ENCODE results near the gene NUDT16.

Gene NUDT16

GRCh38 chr3:131417751-131418150, 36.2 kb downstream of the NUDT16 start:
- TF ChIP-seq CTCF (conservative IDR thresholded peaks at IDR 0.05; ENCODE audit: low read depth, low read length): no peak
- no peak for DNase-seq (ENCODE audit: low read depth)
- no peak overlapping the region for H3K4me3 ChIP-seq (ENCODE audit: low read depth, low read length)

GRCh38 chr3:131421301-131421700, 39.7 kb downstream of the NUDT16 start:
- DNase-seq (ENCODE audit: low read depth): no peak
- no peak overlapping the region for H3K4me3 ChIP-seq (ENCODE audit: low read depth, low read length)
- TF ChIP-seq CTCF (conservative IDR thresholded peaks at IDR 0.05; ENCODE audit: low read depth, low read length): no peak

- DNase-seq (ENCODE audit: low read depth): peak; percentile 33
- H3K4me3 ChIP-seq (ENCODE audit: low read depth, low read length): no peak overlapping the region
- no peak for TF ChIP-seq CTCF (conservative IDR thresholded peaks at IDR 0.05; ENCODE audit: low read depth, low read length)
Measured at GRCh38 chr3:131421957-131422498, 40.5 kb downstream of the NUDT16 start.

GRCh38 chr3:131427226-131427625, 45.7 kb downstream of the NUDT16 start:
- no peak for TF ChIP-seq CTCF (conservative IDR thresholded peaks at IDR 0.05; ENCODE audit: low read depth, low read length)

GRCh38 chr3:131431754-131432153, 50.2 kb downstream of the NUDT16 start:
- TF ChIP-seq CTCF (conservative IDR thresholded peaks at IDR 0.05; ENCODE audit: low read depth, low read length): no peak
- H3K4me3 ChIP-seq (ENCODE audit: low read depth, low read length): no peak overlapping the region
- DNase-seq (ENCODE audit: low read depth): no peak

More at GRCh38 chr3:131427226-131427625, 45.7 kb downstream of the NUDT16 start:
- H3K4me3 ChIP-seq (ENCODE audit: low read depth, low read length): no peak overlapping the region
- DNase-seq (ENCODE audit: low read depth): no peak

GRCh38 chr3:131432441-131432840, 50.9 kb downstream of the NUDT16 start:
- no peak overlapping the region for H3K4me3 ChIP-seq (ENCODE audit: low read depth, low read length)
- no peak for TF ChIP-seq CTCF (conservative IDR thresholded peaks at IDR 0.05; ENCODE audit: low read depth, low read length)
- DNase-seq (ENCODE audit: low read depth): no peak

- no peak overlapping the region for H3K4me3 ChIP-seq (ENCODE audit: low read depth, low read length)
- DNase-seq (ENCODE audit: low read depth): no peak
- TF ChIP-seq CTCF (conservative IDR thresholded peaks at IDR 0.05; ENCODE audit: low read depth, low read length): no peak
Measured at GRCh38 chr3:131435000-131435399, 53.4 kb downstream of the NUDT16 start.
